Stomach (tissue), 4 donors: ENCODE data around the gene MED12L.

Source experiments
- CTCF ChIP-seq, 7 experiments: fragments of 450-650 bp in 4 of 7; fragments of 200-600 bp in 3 of 7; sonication (generic) in 3 of 7; IDR thresholded peaks; one replicate each; pipeline ENCODE4 v1.5.1; 2016 to 2019; ENCODE audit warnings: antibody characterized with exemption in 7 of 7, control low read depth in 2 of 7, mild to moderate bottlenecking in 1 of 7
- EP300 ChIP-seq: sonication (generic); formaldehyde crosslinking; IDR thresholded peaks from one replicate; pipeline ENCODE4 v1.6.1; 2017; ENCODE audit warnings: antibody characterized with exemption
- POLR2A ChIP-seq, 4 donors: fragments of 450-650 bp; IDR thresholded peaks; one replicate each; pipeline ENCODE4 v1.6.1; 2016; ENCODE audit warnings: antibody characterized with exemption in 4 of 4, control low read depth in 2 of 4, mild to moderate bottlenecking in 1 of 4, moderate library complexity in 1 of 4
- POLR2AphosphoS5 ChIP-seq, 3 donors: sonication (generic); formaldehyde crosslinking; IDR thresholded peaks; one replicate each; pipeline ENCODE4 v1.6.1; 2016; ENCODE audit warnings: antibody characterized with exemption in 3 of 3

DNA sequence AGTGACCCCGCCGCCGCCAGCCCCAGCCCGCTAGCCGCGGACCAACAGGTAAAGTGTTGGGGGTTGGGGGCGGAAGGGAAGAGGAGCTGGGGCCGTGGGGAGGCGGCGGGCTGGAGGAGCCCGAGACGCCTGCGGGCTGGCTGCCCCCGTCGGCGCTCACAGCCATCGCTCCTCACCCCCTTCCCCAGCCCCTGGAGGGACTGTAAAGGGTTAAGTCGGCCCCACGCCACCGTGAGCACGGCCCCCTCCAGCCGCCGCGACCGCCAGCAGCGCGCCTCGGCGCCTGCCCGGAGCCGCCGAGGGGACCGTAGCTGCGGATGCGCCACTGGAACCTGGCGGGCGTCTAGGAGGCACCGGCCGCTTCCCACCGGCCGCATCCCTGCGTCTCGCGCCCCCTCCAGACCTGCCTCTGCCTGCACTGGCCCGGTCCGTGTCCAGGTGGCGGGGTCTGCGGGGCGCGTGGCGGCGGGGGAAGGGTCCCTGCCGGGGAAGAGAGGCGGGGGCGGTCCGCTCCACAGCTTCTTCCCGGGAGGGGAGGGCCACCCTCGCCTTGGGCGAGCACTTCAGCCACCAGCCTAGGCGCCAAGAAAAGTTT, 522 bp downstream of the MED12L start:
- TF ChIP-seq CTCF (IDR thresholded peaks at IDR 0.05) (no peak), POLR2A (IDR thresholded peaks at IDR 0.05) (no peak), EP300 (no peak), POLR2AphosphoS5 (IDR thresholded peaks at IDR 0.05) (no peak)
